GM19099 (cell line): ENCODE data around the gene PGD.

Experiments
- POLR2A ChIP-seq: IDR thresholded peaks from 3 replicates; pipeline ENCODE4 v1.6.1; 2011; ENCODE audit warnings: low read depth; ENCODE audit not compliant: insufficient read length; ENCODE audit errors: extremely low read depth

Gene PGD

GRCh38 chr1:10425826-10426534 lies 27.1 kb downstream of the PGD start:
- peak; percentile 20 for TF ChIP-seq POLR2A

DNA sequence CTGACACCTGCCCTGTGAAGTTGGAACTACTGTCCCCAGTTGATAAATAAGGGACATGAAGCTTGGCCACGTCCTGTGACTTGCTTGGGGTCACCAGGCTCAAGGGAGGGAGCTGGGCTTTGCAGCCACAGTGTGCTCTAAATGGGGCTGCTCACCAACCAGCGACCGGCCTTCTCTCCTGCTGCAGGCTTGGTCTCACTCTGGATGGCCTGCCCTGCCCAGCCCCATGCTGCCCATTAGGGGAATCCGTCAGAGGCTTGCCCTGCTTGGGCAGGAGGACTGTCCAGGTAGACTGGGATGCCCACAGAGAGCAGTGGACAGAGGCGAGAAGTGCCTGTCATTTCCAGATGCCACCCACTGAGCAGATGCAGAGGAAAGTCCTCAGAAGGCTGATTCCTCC lies 30.1 kb downstream of the PGD start:
- TF ChIP-seq POLR2A: no peak

GRCh38 chr1:10429868-10430215 lies 31.0 kb downstream of the PGD start:
- no peak for TF ChIP-seq POLR2A

DNA sequence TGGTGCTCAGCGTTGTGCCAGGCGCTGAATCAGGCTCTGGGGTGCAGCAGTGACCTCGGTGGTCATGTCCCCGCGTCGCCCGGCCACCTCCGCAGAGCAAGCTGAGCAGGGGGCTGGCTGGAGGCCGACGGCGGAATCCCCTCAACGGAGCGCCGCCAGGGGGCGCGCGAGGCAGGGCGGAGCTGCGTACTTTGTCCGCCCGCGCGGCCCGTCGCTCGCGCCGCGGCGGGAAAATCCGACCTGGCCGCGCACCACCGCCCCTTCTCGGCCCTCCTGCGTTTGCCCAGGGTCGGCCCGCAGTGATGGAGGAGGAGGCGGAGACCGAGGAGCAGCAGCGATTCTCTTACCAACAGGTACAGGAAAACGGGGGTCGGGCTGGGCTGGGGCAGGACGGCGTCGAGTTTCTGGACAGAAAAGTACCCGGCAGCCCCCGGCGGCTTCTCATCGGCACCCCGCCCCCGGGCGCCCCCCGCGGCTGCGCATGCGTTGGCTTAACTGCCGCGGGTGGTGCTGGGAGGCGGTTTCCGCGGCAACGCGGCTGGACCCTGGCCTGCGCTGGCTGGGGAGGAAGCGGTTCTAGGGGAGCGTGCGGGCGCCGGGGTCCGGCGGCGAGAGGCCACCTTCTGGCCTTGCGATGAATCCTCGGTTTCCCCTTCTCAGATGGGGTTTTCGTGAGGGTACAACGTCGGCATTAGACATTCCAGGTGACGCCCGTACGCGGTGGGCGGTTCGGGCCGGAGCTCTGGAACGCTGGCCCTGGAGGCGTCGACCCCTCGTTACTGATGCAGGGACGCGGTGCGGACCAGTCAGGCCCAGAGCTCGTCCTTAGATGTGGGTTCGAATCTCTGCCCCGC lies 31.6 kb downstream of the PGD start, which contains the start of gene CENPS:
TSS of gene CENPS (plus strand) at position 218 of the 854 bp plus-strand sequence. CDS start at position 303, 85 bp downstream.
- TF ChIP-seq POLR2A: peak; percentile 60

DNA sequence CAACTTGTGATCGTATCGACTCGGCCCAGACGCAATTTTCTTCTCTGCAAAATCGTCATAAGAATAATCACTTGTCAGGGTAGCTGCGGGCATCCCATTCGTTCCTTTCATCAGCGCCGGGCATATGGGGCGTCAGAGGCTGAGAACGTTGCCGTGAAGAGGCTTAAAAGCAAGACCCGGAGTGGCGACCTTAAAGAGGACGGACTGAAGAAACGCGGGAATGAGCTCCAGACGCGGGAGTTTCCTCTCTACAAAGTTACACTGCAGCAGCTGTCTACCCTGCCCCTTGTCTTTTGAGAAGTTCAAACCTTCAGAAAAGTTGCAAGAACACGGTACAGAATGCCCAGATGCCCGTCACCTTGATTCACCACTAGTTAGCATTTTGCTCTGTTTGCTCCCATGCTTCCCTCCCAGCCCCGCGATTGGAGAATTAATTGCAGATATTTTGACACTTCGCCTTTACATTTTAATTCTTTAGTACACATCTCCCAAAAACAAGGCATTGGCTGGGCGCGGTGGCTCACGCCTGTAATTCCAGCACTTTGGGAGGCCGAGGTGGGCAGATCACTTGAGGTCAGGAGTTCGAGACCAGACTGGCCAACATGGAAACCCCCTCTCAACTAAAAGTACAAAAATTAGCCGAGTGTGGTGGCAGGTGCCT lies 32.3 kb downstream of the PGD start:
- no peak for TF ChIP-seq POLR2A

DNA sequence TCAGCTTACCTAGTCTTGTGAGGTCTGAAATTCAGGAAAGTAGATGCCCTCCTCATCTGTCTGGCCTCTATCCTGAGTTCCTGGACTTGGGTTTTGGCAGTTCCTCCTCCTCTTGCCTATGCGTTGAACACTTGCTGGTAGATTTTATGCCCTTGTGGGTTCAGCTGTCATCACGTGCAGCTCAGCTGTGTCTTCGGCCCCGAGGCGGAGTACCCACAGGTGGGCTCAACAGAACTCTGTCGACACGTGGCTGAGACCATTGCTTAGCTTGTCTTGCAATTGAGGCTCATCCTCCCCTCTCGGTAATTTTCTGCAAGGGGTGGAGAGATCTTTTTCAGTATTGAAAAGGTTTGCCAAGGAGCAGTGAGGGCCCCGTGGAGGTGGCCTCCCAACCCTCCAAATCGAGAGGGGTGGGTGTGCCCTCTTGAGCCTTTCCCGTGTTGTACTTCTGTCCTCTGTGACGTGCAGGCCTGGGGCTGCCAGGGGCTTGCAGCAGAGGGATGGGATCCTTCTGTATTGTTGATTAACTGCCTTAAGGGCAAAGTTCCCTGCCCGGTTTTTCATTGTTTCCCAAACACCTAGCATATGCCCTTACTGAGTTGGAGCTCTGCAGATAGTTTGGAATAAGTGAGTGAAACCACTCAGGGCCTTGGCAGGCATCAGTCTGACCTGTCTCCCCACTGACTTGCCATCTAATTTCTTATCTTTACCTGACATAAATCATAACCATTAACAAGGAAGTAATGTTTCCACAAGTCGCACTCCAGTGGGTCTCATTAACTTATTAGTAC lies 34.2 kb downstream of the PGD start:
- no peak for TF ChIP-seq POLR2A

GRCh38 chr1:10433790-10434189 lies 34.9 kb downstream of the PGD start:
- no peak for TF ChIP-seq POLR2A

DNA sequence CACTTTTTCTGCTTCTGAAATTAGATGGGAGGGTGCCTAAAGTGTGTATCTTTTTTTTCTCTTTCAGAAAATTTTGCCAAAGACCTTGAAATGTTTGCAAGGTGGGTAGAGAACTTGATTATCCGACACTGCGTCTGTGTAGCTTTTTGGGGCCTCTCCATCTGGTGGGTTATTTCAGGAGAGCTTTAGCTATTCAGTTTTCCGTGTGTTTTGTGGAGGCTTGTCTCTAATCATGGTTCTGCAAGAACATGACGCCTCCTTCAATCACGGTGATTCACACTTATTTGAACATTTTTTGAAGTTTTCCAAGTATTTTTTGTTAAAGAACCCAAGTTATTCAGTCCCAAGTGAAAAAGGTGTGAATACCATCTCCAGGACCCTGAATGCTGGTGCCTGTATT lies 35.7 kb downstream of the PGD start:
- TF ChIP-seq POLR2A: no peak

GRCh38 chr1:10437052-10437451 lies 38.2 kb downstream of the PGD start:
- no peak for TF ChIP-seq POLR2A

GRCh38 chr1:10438677-10439163 lies 39.9 kb downstream of the PGD start:
- no peak for TF ChIP-seq POLR2A

DNA sequence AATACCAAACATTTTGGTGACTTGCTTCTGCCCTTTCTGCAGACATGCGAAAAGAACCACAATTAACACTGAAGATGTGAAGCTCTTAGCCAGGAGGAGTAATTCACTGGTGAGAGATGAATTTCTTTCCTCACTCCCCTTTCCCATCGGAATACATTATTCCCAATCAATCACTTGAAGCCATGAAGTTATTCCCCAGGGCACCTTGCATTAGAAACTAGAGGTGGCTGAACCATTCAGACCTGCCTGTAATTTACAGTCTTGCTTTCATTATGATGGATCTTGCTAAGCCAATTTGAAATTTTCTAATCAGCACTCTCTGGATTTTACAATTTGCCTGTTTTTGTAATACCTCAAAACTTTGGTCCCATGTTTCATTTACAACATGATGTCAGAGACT lies 41.4 kb downstream of the PGD start:
- no peak for TF ChIP-seq POLR2A

DNA sequence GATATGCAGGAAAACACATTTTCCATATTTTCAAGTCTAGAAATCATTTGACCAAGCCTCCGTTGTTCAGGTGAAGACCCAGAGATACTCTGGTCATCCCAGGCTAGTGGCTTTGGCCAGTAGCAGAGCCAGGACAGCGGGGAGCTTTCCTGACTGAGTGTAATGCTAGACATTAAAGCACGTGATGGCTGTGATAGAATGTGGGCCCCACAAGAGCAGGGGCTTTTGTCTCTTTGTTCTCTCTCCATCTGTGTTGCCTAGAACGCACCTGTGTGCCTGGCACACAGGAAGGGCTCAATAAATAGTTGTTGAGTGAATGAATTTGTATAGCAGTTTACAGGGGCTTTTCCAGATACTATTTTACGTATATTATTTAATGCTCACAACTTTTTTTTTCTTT lies 41.9 kb downstream of the PGD start:
- no peak for TF ChIP-seq POLR2A

- no peak for TF ChIP-seq POLR2A
Measured at GRCh38 chr1:10444248-10444647, 45.4 kb downstream of the PGD start.

- TF ChIP-seq POLR2A: no peak
Measured at GRCh38 chr1:10444795-10445397, 46.0 kb downstream of the PGD start.
